CD8-positive, alpha-beta memory T cell (primary cell): ENCODE measurements around the gene EGR1. TPM values are rescaled to one million over a fixed set of nuclear protein-coding genes. Genes with fewer than 3 reads are reported as not detected.
A peak's percentile ranks its signal among the peaks of the same experiment; 100 is the strongest.

ENCODE experiments used
- CTCF ChIA-PET: fragments of 350-600 bp; sonication (Branson Sonifier 250); formaldehyde crosslinking; loops from one replicate; lab custom pipeline; 2021; ENCODE audit warnings: antibody characterized with exemption; lab: Charles Lee
- POLR2A ChIA-PET: fragments of 350-600 bp; sonication (Branson Sonifier 250); formaldehyde crosslinking; loops from one replicate; lab custom pipeline; 2021; ENCODE audit warnings: antibody characterized with exemption; lab: Charles Lee
- DNase-seq, 5 donors: peaks; one replicate each; pipeline versions ENCODE4 v3.0.0 to v3.0.0-alpha.2; 2020 to 2022; ENCODE audit warnings: mixed read lengths in 1 of 5
- H3K27ac ChIP-seq: one replicate; pipeline ENCODE4 v1.7.0; 2013; ENCODE audit warnings: low read depth, mild to moderate bottlenecking, low read length, moderate library complexity
- H3K27me3 ChIP-seq: 2 replicates; pipeline ENCODE4 v1.7.0; 2013; ENCODE audit warnings: low read length, mild to moderate bottlenecking; ENCODE audit not compliant: insufficient read depth, poor library complexity, severe bottlenecking
- H3K36me3 ChIP-seq: 2 replicates; pipeline ENCODE4 v1.7.0; 2013; ENCODE audit warnings: mild to moderate bottlenecking, low read length, moderate library complexity; ENCODE audit not compliant: insufficient read depth
- H3K4me1 ChIP-seq: 2 replicates; pipeline ENCODE4 v1.7.0; 2013; ENCODE audit warnings: mild to moderate bottlenecking, low read length, moderate library complexity; ENCODE audit not compliant: insufficient read depth
- H3K4me3 ChIP-seq: 2 replicates; pipeline ENCODE4 v1.7.0; 2013; ENCODE audit warnings: mild to moderate bottlenecking, low read length
- H3K9me3 ChIP-seq: 2 replicates; pipeline ENCODE4 v1.7.0; 2013; ENCODE audit warnings: mild to moderate bottlenecking, low read length
- H3K27ac Mint-ChIP-seq, 8 donors: one replicate each; pipeline ENCODE4 v1.8.0; 2020 to 2021; ENCODE audit warnings: mixed read lengths in 8 of 8, mild to moderate bottlenecking in 6 of 8, inconsistent platforms in 3 of 8, moderate library complexity in 3 of 8
- H3K27me3 Mint-ChIP-seq, 2 donors: one replicate each; pipeline ENCODE4 v1.8.0; 2020 to 2021; ENCODE audit warnings: mixed read lengths in 2 of 2, mild to moderate bottlenecking in 1 of 2, moderate library complexity in 1 of 2
- H3K36me3 Mint-ChIP-seq, 3 donors: one replicate each; pipeline ENCODE4 v1.8.0; 2020 to 2021; ENCODE audit warnings: mixed read lengths in 3 of 3, inconsistent platforms in 1 of 3, mild to moderate bottlenecking in 1 of 3
- H3K4me1 Mint-ChIP-seq, 3 donors: one replicate each; pipeline ENCODE4 v1.8.0; 2020 to 2021; ENCODE audit warnings: mixed read lengths in 3 of 3, inconsistent platforms in 1 of 3, mild to moderate bottlenecking in 1 of 3
- H3K4me3 Mint-ChIP-seq, 7 donors: one replicate each; pipeline ENCODE4 v1.8.0; 2020 to 2021; ENCODE audit warnings: mixed read lengths in 7 of 7, mild to moderate bottlenecking in 6 of 7, moderate library complexity in 4 of 7, inconsistent platforms in 2 of 7
- H3K9me3 Mint-ChIP-seq, 5 donors: one replicate each; pipeline ENCODE4 v1.8.0; 2020 to 2022; ENCODE audit warnings: mixed read lengths in 5 of 5, mild to moderate bottlenecking in 3 of 5, moderate library complexity in 2 of 5, inconsistent platforms in 1 of 5
- polyA plus RNA-seq: library from polyadenylated mRNA; unstranded; fragments of 300-500 nt; fragmentation: Illumina TruSeq; gene quantifications from one replicate; pipeline ENCODE4 v1.2.3, GENCODE V29; 2021
- total RNA-seq, 2 experiments: library from RNA; stranded (reverse); gene quantifications; one replicate each; pipeline ENCODE4 v1.2.3, GENCODE V29; 2021

EGR1 gene
- total and polyA plus RNA-seq, 3 experiments from 2014 or later = 0.99 to 12.2 (median 11.8) TPM

DNA sequence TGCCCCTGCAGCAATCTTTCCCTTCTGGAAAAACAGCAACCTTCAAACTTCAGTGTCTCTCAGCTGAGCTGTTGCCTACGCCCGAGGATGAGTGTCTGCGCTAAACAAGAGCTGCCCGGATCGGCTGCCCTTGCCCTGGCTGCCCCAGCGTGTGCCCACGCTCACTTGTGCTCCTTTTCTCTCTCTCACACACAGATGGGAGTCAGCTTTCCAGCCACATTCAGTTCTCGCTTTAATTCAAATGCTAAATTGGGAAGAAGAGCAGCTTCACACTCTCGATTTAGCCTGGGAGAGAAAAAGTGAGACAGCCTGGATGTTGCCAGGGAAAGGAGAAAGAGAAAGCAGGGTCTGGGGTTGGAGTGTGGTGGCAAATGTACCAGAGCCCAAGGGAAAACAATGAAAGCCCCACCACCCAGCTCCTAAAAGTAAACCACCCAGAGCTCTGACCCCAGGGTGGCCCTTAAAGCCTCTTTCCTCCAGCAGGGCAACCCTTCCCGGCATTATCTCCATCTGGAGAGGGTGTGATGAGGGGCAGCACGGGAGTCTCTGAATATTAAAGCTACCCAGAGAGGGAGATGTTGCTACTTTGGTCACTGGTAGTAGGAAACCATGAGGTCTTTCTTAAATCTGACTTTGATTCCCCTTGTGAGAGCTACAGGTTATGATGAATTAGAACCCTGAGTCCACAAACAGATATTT lies 9.9 kb upstream of the EGR1 start:
- Histone ChIP-seq H3K9me3 (no peaks in the 10 kb centered on the region), H3K27ac (no peak overlapping the region), H3K4me1 (peaks cover 27% of the 10 kb centered on the region), H3K4me3 (no peak overlapping the region), H3K27me3 (no peaks in the 10 kb centered on the region), H3K36me3 (no peaks in the 10 kb centered on the region)
- no peaks in the 10 kb centered on the region for H3K9me3 Mint-ChIP-seq
- CTCF ChIA-PET = interaction anchor here (1.3 to 3.2 kb wide), 5 partner anchors 10 to 49 kb away, joined by 3 to 14 read pairs (median 10); partner anchors contain the start of gene EGR1
- no peaks in the 10 kb centered on the region for H3K36me3 Mint-ChIP-seq
- no peaks in the 10 kb centered on the region for H3K27me3 Mint-ChIP-seq
- peak overlapping the region in 4 of 8 donors; percentile 5 to 84 (median 58) for H3K27ac Mint-ChIP-seq
- DNase-seq = no peak
- H3K4me1 Mint-ChIP-seq = peaks cover 24 to 29% (median 24%) of the 10 kb centered on the region in 3 donors
- H3K4me3 Mint-ChIP-seq = no peak overlapping the region
- POLR2A ChIA-PET = interaction anchor here (0.6 kb wide), 1 partner anchor 42 kb away, joined by 5 read pairs; no protein-coding TSS in a partner anchor

DNA sequence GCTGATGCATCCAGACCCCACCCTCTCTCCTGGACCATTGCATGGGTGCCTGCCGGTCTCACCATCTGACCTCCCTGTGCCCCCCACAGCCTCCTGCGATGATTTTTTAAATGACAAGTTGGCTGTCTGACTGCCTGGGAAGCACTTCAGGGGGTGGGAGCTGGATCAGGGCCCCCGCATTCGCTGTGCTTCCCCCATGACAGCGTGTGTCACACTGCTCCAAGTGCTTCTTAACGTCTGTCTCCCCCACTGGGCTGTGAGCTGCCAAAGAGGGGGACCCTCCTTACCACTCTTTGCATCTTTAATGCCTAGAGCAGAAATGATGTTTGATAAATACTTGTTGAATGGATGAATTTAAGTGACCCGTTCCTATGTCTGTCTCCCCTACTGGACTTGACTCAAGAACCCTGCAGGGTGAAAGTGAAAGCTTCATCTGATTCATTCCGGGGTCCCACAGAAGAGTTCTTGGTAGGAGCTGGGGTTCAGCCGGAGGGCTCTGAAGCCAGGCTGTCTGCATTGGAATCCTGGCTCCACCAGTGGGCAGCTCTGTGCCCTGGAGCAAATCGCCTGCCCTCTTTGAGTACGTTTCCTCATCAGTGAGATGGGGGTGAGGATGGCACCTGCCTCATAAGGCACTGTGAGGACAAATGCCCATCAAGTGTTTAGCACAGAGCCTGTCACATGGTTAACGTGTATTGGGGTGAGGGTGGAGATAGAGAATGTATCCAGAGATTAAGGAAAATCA lies 7.6 kb upstream of the EGR1 start:
- H3K4me1 ChIP-seq = peaks cover 30% of the 10 kb centered on the region
- peaks cover 31 to 40% (median 36%) of the 10 kb centered on the region in 3 donors for H3K4me1 Mint-ChIP-seq
- peak overlapping the region in 4 of 7 donors; percentile 15 to 61 (median 44) for H3K4me3 Mint-ChIP-seq
- H3K36me3 Mint-ChIP-seq = no peaks in the 10 kb centered on the region
- peak overlapping the region in 7 of 8 donors; percentile 71 to 98 (median 95) for H3K27ac Mint-ChIP-seq
- no peaks in the 10 kb centered on the region for H3K36me3 ChIP-seq
- no peak overlapping the region for H3K4me3 ChIP-seq
- no peaks in the 10 kb centered on the region for H3K9me3 ChIP-seq
- no peaks in the 10 kb centered on the region for H3K27me3 Mint-ChIP-seq
- H3K9me3 Mint-ChIP-seq = no peaks in the 10 kb centered on the region
- no peak overlapping the region for H3K27ac ChIP-seq
- CTCF ChIA-PET = interaction anchor here (2.5 to 10.2 kb wide), 3 partner anchors 9 to 85 kb away, joined by 7 to 102 read pairs (median 14); partner anchors contain the start of gene ETF1
- no peaks in the 10 kb centered on the region for H3K27me3 ChIP-seq
- POLR2A ChIA-PET = no interaction called here
- DNase-seq = peak in 1 of 5 donors; percentile 36

DNA sequence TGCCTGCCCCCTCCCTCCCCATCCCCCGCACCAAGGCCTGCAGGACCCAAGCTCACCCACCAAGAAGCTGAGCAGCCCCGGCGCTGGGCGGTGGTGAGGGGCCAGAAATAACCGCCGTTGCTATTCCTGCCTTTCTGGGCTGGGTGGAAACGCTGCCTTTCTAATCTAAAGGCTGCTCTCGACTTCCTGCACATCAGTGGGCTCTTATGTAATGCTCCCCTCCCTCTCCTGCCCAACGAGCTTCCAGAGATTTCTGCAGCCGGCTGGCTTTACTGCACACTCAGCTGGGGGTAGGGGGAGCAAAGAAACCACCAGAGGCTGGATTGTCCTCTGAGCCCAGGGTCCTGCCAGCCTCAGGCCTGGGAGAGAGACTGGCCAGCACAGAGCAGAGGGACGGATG lies 6.9 kb upstream of the EGR1 start:
- Histone ChIP-seq H3K4me3 (no peak overlapping the region), H3K4me1 (peaks cover 33% of the 10 kb centered on the region), H3K9me3 (no peaks in the 10 kb centered on the region), H3K36me3 (no peaks in the 10 kb centered on the region), H3K27me3 (no peaks in the 10 kb centered on the region), H3K27ac (no peak overlapping the region)
- Mint-ChIP-seq H3K27me3 (no peaks in the 10 kb centered on the region), H3K4me3 (peak overlapping the region in 1 of 7 donors; percentile 61), H3K9me3 (no peaks in the 10 kb centered on the region), H3K36me3 (no peaks in the 10 kb centered on the region), H3K27ac (peak overlapping the region in 5 of 8 donors; percentile 98 to 100 (median 98)), H3K4me1 (peaks cover 31 to 42% (median 36%) of the 10 kb centered on the region in 3 donors)
- POLR2A ChIA-PET = no interaction called here
- CTCF ChIA-PET = interaction anchor here (2.5 to 10.2 kb wide), 3 partner anchors 10 to 84 kb away, joined by 7 to 102 read pairs (median 14); partner anchors contain the start of gene ETF1
- no peak for DNase-seq

DNA sequence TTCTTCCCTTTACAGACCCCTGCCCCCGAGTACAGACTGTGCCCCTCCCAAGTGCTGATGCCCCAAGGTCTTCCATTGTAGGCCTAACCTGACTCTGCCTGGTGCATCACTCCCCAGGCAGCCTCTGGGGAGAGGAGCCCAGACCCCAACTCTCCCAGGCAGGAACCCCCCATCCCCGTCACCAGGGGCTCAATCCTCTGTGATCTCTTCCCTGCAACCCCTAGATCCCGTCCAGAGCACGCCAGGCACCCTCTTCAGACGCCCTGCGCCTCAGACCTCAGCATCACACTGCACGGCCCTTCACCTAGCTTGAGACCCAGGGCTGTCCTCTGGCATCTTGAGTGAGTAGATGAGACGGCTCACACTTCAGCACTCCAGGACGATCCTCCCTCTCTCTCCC lies 6.4 kb upstream of the EGR1 start:
- Mint-ChIP-seq H3K27ac (peak overlapping the region; percentile 95 to 100 (median 98)), H3K27me3 (no peaks in the 10 kb centered on the region), H3K4me1 (peaks cover 31 to 47% (median 36%) of the 10 kb centered on the region in 3 donors), H3K4me3 (peak overlapping the region in 5 of 7 donors; percentile 53 to 81 (median 63)), H3K36me3 (no peaks in the 10 kb centered on the region), H3K9me3 (no peaks in the 10 kb centered on the region)
- no peak for DNase-seq
- H3K9me3 ChIP-seq = no peaks in the 10 kb centered on the region
- H3K4me3 ChIP-seq = no peak overlapping the region
- ChIA-PET CTCF (interaction anchor here (1.1 to 10.2 kb wide), 3 partner anchors 10 to 84 kb away, joined by 5 to 102 read pairs (median 7); partner anchors contain the start of gene ETF1), POLR2A (no interaction called here)
- no peaks in the 10 kb centered on the region for H3K27me3 ChIP-seq
- peak overlapping the region; percentile 57 for H3K27ac ChIP-seq
- H3K36me3 ChIP-seq = no peaks in the 10 kb centered on the region
- peaks cover 37% of the 10 kb centered on the region for H3K4me1 ChIP-seq

DNA sequence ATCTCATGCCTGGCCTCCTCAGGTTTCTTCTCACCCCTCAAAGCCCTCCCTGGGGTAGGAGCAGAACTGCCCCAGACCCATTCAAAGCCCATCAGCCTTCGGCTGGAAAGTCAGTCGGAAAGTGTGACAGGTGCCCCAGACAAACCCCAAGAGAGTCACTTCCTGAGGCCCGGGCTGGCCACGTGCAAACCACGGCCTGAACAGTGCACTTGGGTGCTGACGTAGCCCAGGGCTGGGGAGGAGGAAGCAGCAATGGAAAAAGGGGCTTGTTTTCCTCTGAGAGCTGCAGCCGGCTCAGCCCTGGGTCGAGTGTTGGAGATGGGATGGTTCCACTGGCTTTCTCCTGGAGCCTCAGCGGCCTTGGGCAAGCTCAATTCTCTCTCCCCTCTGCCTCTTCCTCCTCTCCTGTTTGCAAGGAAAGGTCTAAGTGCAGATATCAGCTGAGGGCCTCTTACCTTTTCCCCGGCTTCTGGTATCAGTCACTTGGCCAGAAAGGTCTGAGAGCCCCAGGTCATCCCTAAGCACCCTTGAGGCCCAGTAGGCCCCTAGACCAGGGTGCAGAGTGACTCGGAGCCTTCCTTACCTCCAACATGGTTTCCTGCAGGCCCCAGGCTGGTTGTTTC lies 5.9 kb upstream of the EGR1 start:
- H3K36me3 Mint-ChIP-seq = no peaks in the 10 kb centered on the region
- H3K4me1 Mint-ChIP-seq = peaks cover 31 to 50% (median 36%) of the 10 kb centered on the region in 3 donors
- H3K9me3 Mint-ChIP-seq = no peaks in the 10 kb centered on the region
- no peak overlapping the region for H3K4me3 ChIP-seq
- no peaks in the 10 kb centered on the region for H3K36me3 ChIP-seq
- peak overlapping the region; percentile 57 for H3K27ac ChIP-seq
- ChIA-PET CTCF (interaction anchor here (1.1 to 10.2 kb wide), 3 partner anchors 11 to 83 kb away, joined by 5 to 102 read pairs (median 7); partner anchors contain the start of gene ETF1), POLR2A (interaction anchor here (0.5 kb wide), 1 partner anchor 39 kb away, joined by 3 read pairs; no protein-coding TSS in a partner anchor)
- H3K27ac Mint-ChIP-seq = peak overlapping the region; percentile 95 to 100 (median 98)
- H3K4me3 Mint-ChIP-seq = peak overlapping the region in 6 of 7 donors; percentile 27 to 81 (median 62)
- H3K27me3 ChIP-seq = no peaks in the 10 kb centered on the region
- H3K9me3 ChIP-seq = no peaks in the 10 kb centered on the region
- H3K4me1 ChIP-seq = peaks cover 37% of the 10 kb centered on the region
- DNase-seq = peak; percentile 74 to 94 (median 81)
- no peaks in the 10 kb centered on the region for H3K27me3 Mint-ChIP-seq

DNA sequence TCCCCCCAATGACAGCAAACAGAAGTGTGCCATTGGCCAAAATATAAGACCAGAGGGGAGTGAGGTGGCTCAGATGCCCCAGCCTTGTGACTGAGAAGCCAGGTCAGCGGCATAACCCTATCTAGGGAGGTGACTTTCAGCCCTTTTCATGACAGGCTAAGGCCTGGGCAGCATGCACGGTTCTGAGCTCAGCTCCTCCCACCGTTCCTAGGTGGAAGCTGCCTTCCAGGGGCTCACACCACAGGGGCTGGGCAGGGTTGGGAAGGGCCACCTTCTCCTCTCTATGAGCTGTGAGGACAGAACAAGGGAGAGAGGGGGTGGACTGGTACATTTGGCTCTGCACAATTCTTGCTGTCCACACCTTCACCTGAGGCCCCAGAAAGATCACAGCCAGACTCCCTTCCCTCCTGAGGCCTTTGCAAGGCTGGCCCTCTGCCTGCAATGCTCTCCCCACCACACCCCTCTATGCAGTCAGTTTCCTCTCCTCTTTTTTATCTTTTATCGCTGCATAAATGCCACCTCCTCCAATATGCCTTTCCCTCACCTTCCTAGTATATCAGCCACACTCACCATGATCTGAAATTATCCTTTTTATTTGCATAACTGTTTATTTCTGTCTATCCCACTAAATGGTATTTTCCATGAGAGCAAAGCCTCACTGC lies 5.1 kb upstream of the EGR1 start:
- Histone ChIP-seq H3K4me1 (peaks cover 37% of the 10 kb centered on the region), H3K9me3 (no peaks in the 10 kb centered on the region), H3K4me3 (no peak overlapping the region), H3K36me3 (no peaks in the 10 kb centered on the region), H3K27me3 (no peaks in the 10 kb centered on the region), H3K27ac (no peak overlapping the region)
- peaks cover 31 to 50% (median 36%) of the 10 kb centered on the region in 3 donors for H3K4me1 Mint-ChIP-seq
- H3K27ac Mint-ChIP-seq = peak overlapping the region; percentile 95 to 100 (median 98)
- no peaks in the 10 kb centered on the region for H3K9me3 Mint-ChIP-seq
- no peaks in the 10 kb centered on the region for H3K27me3 Mint-ChIP-seq
- no peaks in the 10 kb centered on the region for H3K36me3 Mint-ChIP-seq
- ChIA-PET CTCF (interaction anchor here (1.1 to 10.2 kb wide), 3 partner anchors 12 to 82 kb away, joined by 5 to 102 read pairs (median 7); partner anchors contain the start of gene ETF1), POLR2A (interaction anchor here (0.5 to 1.0 kb wide), 2 partner anchors 39 to 83 kb away, joined by 3 read pairs; partner anchors contain the start of gene ETF1)
- DNase-seq = no peak
- peak overlapping the region in 3 of 7 donors; percentile 16 to 45 (median 27) for H3K4me3 Mint-ChIP-seq
